Epidermal melanocyte (primary cell): Measurements from ENCODE around the gene ZNF317.
A peak's percentile ranks its signal among the peaks of the same experiment; 100 is the strongest.

Experiments used
- DNase-seq: peaks from one replicate; pipeline ENCODE4 v3.0.0; 2011; ENCODE audit warnings: low spot score; ENCODE audit not compliant: insufficient read length

ZNF317 gene

GRCh38 chr19:9140159-9140874 lies at the start of gene ZNF317:
Gene ZNF317, plus strand, starts transcription at chr19:9140397. Its CDS starts 15,620 bp downstream, at chr19:9156017.
- DNase-seq: peak; percentile 93

GRCh38 chr19:9107375-9107774 lies 32.8 kb upstream of the ZNF317 start, which contains the start of gene OR7G2:
Gene OR7G2, minus strand, starts transcription at chr19:9107475. Its CDS starts 4,232 bp downstream, at chr19:9103243.
- no peak for DNase-seq

GRCh38 chr19:9109959-9110358 lies 30.2 kb upstream of the ZNF317 start:
- no peak for DNase-seq

GRCh38 chr19:9115307-9115813 lies 24.8 kb upstream of the ZNF317 start, which contains the start of gene OR7G1:
Gene OR7G1, minus strand, starts transcription at chr19:9115763. Its CDS starts 0 bp downstream, at chr19:9115763.
- DNase-seq: no peak

GRCh38 chr19:9116547-9116946 lies 23.6 kb upstream of the ZNF317 start:
- DNase-seq: no peak

GRCh38 chr19:9126900-9127405 lies 13.2 kb upstream of the ZNF317 start, which contains the start of gene OR7G3:
Gene OR7G3, minus strand, starts transcription at chr19:9126950. Its CDS starts 0 bp downstream, at chr19:9126950.
- no peak for DNase-seq

- no peak for DNase-seq
Measured at GRCh38 chr19:9128171-9128570, 12.0 kb upstream of the ZNF317 start.

- no peak for DNase-seq
Measured at GRCh38 chr19:9130965-9131364, 9.2 kb upstream of the ZNF317 start.

GRCh38 chr19:9132422-9132821 lies 7.8 kb upstream of the ZNF317 start:
- DNase-seq: no peak

GRCh38 chr19:9139609-9140158 lies 513 bp upstream of the ZNF317 start:
- DNase-seq: no peak

- no peak for DNase-seq
Measured at GRCh38 chr19:9144920-9145319, 4.7 kb downstream of the ZNF317 start.

- DNase-seq: no peak
Measured at GRCh38 chr19:9146882-9147281, 6.7 kb downstream of the ZNF317 start.

GRCh38 chr19:9148697-9149096 lies 8.5 kb downstream of the ZNF317 start:
- no peak for DNase-seq

GRCh38 chr19:9149997-9150396 lies 9.8 kb downstream of the ZNF317 start:
- no peak for DNase-seq

- DNase-seq: no peak
Measured at GRCh38 chr19:9150650-9151049, 10.5 kb downstream of the ZNF317 start.

GRCh38 chr19:9151367-9151766 lies 11.2 kb downstream of the ZNF317 start:
- no peak for DNase-seq

- no peak for DNase-seq
Measured at GRCh38 chr19:9155591-9155990, 15.4 kb downstream of the ZNF317 start.

GRCh38 chr19:9156304-9156703 lies 16.1 kb downstream of the ZNF317 start:
- DNase-seq: no peak

- no peak for DNase-seq
Measured at GRCh38 chr19:9159891-9160290, 19.7 kb downstream of the ZNF317 start.

- no peak for DNase-seq
Measured at GRCh38 chr19:9161427-9161826, 21.2 kb downstream of the ZNF317 start.

- no peak for DNase-seq
Measured at GRCh38 chr19:9165261-9165660, 25.1 kb downstream of the ZNF317 start.

- DNase-seq: no peak
Measured at GRCh38 chr19:9166846-9167245, 26.6 kb downstream of the ZNF317 start.
